ENCODE data around the gene BCAP31.

BCAP31 gene

GRCh38 chrX:153724252-153725038 is at the start of gene BCAP31, which contains the start of gene ABCD1:
Gene BCAP31, minus strand, starts transcription at chrX:153724387. Its CDS starts 1,143 bp downstream, at chrX:153723244.
Gene ABCD1, plus strand, starts transcription at chrX:153724856. Its CDS starts 411 bp downstream, at chrX:153725267.
- peak; percentile 70 to 80 (median 78) for DNase-seq (ENCODE audit: low read depth in 3 of 3, low spot score in 1 of 3)

- no peak for DNase-seq (ENCODE audit: low read depth in 3 of 3, low spot score in 1 of 3)
Measured at GRCh38 chrX:153773218-153773611, 49.0 kb upstream of the BCAP31 start.

DNA sequence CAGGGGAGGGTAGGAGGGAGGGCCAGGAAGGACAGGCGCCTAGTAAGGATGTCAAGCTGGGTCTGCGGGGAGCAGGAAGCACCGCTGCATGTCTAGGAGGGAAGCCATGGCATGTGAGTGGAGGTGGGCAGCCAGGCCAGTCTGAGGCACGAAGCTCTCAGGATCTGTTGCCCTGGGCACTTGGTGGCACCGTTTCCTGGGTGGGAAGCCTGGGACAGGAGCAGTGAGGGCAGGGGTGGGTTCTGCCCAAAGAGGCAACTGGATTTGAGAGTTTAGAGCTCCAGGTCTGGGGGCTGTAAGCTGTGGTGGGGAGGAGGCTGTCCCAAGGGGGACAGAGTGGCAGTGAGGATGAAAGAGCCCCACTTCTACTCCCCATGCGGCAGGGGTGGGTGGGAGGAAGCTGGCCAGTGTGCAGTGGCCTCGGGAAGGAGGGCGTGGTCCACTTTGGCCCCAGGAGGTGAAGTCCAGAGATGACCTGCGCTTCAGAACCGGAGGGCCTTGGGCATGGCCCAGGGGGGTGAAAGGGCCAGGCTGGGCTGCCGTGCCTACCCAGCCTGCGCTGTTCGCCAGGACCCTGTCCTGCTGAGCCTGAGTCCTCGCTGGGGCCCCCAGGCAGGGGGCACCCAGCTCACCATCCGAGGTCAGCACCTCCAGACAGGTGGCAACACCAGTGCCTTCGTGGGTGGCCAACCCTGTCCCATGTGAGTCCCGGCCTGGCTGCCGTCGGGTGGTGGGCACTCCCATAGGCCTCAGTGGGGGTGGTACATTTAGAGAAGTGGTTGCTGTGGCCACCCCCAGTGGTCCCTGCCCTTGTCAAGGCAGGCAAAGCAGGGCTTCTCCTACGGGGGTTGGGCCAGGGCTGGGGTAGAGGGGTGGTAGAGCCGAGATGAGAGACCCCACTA is 48.4 kb upstream of the BCAP31 start:
- DNase-seq (ENCODE audit: low read depth in 3 of 3, low spot score in 1 of 3): no peak

- DNase-seq (ENCODE audit: low read depth in 3 of 3, low spot score in 1 of 3): no peak
Measured at GRCh38 chrX:153771415-153772315, 47.5 kb upstream of the BCAP31 start.

DNA sequence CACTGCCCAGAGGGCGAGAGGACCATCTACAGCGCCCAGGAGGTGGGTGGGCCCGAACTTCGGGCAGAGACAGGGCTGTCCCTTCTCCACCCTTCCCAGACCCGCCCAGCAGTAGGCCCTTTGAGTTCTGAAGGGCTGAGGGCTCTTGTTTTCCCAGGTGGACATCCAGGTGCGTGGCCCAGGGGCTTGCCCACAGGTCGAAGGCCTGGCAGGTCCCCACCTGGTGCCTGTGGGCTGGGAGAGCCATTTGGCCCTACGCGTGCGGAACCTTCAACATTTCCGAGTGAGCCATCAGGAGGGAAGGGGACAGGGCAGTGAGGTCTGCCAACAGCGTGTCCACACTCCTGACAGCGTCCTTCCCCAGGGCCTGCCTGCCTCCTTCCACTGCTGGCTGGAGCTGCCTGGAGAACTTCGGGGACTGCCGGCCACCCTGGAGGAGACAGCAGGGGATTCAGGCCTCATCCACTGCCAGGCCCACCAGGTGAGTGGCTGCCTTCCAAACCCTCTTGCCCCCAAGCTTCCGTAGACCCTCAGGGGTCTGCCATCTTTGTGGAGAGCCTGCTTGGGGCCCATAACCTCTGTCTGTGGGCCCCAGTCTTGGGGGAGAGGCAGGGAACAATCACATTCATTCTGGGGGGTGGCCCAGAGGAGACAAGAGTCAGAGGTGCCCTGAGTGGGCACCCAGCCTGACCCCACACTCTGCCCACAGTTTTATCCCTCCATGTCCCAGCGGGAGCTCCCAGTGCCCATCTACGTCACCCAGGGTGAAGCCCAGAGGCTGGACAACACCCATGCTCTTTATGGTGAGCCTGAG is 46.6 kb upstream of the BCAP31 start:
- no peak for DNase-seq (ENCODE audit: low read depth in 3 of 3, low spot score in 1 of 3)

DNA sequence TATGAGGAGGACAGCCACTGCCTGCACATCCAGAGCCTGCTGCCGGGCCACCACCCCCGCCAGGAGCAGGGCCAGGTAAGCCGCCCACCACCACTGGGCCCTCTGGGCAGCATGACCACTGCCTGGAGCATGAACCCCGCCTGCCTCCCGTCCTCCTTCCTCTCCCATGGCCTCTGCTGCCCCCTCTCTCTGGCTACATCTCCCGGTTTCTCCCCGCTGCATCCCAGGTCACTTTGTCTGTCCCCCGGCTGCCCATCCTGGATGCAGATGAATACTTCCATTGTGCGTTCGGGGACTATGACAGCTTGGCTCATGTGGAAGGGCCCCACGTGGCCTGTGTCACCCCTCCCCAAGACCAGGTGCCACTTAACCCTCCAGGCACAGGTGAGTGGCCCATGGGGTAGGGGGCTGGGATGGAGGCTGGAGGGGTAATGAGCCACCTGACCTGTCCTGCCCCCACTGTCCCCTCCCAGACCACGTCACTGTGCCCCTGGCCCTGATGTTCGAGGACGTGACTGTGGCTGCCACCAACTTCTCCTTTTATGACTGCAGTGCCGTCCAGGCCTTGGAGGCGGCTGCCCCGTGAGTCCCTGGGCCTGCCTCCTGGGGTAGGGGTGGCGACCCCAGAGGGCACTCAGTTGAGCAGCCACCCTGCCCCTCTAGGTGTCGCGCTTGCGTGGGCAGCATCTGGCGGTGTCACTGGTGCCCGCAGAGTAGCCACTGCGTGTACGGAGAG is 45.8 kb upstream of the BCAP31 start:
- DNase-seq (ENCODE audit: low read depth in 3 of 3, low spot score in 1 of 3): no peak

DNA sequence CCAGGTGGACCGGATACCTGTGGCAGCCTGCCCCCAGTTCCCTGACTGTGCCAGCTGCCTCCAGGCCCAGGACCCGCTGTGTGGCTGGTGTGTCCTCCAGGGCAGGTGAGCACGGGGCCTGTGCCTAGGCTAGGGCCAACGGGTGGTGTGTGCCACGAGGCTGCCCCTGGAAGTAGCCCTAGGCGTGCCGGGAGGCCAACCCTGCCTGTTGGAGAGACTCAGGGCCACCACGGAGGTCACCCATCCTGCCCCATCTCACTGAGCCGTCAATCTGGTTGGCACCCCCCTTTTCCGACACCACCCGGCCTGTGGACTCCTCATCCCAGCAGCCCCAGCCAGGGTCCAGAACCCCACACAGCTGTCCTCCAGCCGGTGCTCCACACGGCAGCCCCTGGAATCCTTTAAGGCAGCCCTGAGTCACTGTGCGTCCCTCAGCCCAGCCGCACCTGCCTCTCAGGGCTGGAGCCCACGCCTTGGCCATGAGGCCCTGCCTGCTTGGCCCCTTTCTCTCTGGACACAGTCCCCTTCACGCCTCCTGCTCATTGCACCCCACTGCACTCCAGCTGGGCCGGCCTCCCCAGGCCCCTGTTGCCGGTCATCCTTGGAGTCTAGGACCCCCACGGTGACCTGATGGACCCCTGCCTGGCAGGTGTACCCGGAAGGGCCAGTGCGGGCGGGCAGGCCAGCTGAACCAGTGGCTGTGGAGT is 45.1 kb upstream of the BCAP31 start:
- DNase-seq (ENCODE audit: low read depth in 3 of 3, low spot score in 1 of 3): no peak

GRCh38 chrX:153768311-153769157 is 44.3 kb upstream of the BCAP31 start:
- no peak for DNase-seq (ENCODE audit: low read depth in 3 of 3, low spot score in 1 of 3)

GRCh38 chrX:153767674-153768055 is 43.5 kb upstream of the BCAP31 start:
- DNase-seq (ENCODE audit: low read depth in 3 of 3, low spot score in 1 of 3): no peak

DNA sequence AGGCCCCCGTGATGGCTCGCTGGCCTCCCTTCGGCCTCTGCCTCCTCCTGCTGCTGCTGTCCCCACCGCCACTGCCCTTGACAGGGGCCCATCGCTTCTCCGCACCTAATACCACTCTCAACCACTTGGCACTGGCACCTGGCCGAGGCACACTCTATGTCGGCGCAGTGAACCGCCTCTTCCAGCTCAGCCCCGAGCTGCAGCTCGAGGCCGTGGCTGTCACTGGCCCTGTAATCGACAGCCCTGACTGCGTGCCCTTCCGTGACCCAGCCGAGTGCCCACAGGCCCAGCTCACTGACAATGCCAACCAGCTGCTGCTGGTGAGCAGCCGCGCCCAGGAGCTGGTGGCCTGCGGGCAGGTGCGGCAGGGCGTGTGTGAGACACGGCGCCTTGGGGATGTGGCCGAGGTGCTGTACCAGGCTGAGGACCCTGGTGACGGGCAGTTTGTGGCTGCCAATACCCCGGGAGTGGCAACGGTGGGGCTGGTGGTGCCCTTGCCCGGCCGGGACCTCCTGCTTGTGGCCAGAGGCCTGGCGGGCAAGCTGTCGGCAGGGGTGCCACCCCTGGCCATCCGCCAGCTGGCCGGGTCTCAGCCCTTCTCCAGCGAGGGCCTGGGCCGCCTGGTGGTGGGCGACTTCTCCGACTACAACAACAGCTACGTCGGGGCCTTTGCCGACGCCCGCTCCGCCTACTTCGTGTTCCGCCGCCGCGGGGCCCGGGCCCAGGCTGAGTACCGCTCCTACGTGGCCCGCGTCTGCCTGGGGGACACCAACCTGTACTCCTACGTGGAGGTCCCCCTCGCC is 42.9 kb upstream of the BCAP31 start:
- no peak for DNase-seq (ENCODE audit: low read depth in 3 of 3, low spot score in 1 of 3)

DNA sequence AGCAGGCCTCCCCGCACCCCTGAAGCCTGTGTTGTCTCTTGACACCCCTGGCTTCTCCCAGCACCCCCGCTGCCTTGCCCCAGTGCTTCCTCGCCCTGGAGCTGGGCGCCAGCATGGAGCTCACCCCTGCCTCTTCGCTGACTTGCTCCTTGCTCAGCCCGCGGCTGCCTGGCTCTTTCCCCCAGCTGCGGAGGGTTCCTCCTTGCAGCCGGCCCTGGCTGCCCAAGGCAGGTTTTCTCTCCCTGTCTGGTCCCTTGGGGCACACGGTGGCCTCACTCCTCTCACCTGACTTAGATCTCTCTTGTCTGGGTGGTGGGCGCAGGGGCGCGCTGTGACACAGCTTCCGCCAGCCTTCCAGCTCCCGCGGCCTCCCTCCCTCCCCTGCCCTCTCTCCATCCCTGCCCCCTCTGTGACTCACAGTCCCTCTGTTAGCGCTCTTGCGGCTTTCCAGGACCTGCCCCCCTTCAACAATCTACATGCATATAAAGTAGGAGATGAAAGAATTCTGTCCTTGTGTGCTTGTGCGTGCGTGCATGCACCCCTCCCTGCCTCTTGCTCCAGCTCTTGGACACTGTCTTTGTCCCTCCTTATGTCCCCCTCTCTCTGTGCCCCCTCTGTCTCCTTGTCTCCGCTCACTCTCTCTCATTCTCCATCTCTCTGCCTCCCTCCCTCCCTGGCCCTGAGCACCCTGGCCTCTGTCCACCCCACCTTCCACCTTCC is 42.1 kb upstream of the BCAP31 start:
- peak in 1 of 3 donors; percentile 10 for DNase-seq (ENCODE audit: low read depth in 3 of 3, low spot score in 1 of 3)

- DNase-seq (ENCODE audit: low read depth in 3 of 3, low spot score in 1 of 3): no peak
Measured at GRCh38 chrX:153765138-153766079, 41.2 kb upstream of the BCAP31 start.

GRCh38 chrX:153764786-153765137 is 40.6 kb upstream of the BCAP31 start:
- DNase-seq (ENCODE audit: low read depth in 3 of 3, low spot score in 1 of 3): no peak

- DNase-seq (ENCODE audit: low read depth in 3 of 3, low spot score in 1 of 3): peak; percentile 20 to 69 (median 56)
Measured at GRCh38 chrX:153763989-153764755, 40.0 kb upstream of the BCAP31 start, which contains the start of gene PLXNB3. Gene PLXNB3, plus strand, starts transcription at chrX:153764249. Its CDS starts 1,287 bp downstream, at chrX:153765536.
